ENCODE results near the gene SLC7A8.
"Not testable (repeated sequence)": the region's sequence is repeated elsewhere in the genome, so short reads cannot be mapped to it uniquely, and the experiment has no call there.

Gene SLC7A8

DNA sequence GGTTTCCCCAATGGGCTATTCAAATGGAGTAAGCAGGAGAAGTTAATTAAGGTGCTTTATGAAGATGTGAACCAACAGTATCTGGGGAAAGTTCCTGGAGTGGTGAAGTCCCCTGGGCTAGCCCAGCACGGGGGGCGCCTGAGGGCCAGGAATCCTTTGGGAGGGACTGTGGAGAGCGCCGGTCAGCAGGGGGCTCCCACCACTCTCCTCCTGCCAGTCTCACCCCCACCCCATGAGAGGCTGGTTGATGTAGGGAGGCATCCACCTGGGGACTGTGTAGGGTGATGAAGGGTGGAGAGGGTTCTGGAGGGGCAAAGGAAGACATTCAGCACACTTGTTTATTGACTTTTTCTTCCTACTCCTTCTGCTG lies 68.8 kb downstream of the SLC7A8 start:
- Histone ChIP-seq H3K9me3 (ENCODE audit: control insufficient read depth, low read length) (no peaks in the 10 kb centered on the region), H3K36me3 (ENCODE audit: control insufficient read depth, insufficient read depth, low read length) (no peaks in the 10 kb centered on the region)

DNA sequence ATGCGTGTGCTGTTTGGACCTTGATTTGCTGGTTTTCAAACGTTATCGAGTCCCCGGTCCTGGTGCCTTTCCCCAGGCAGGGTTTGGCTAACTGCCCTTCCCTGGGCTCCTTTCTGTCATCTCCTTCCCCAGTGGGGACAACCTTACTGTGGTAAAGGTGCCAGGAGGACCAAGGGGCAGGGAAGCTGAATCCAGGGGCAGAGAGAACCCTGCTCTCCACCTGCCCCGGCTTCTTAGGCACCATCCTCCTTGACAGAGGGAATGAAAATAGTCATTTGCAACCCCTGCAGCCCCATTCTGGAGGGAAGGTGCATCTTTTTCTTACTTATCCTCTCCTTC lies 69.4 kb downstream of the SLC7A8 start:
- Histone ChIP-seq H3K4me3 (ENCODE audit: low read length) (no peak overlapping the region), H3K4me1 (ENCODE audit: control insufficient read depth, insufficient read depth, low read length) (peaks cover 4% of the 10 kb centered on the region), H3K27me3 (ENCODE audit: control insufficient read depth, insufficient read depth, low read length) (peaks cover 39% of the 10 kb centered on the region), H3K9ac (ENCODE audit: low read length) (no peak overlapping the region), H3K9me3 (ENCODE audit: control insufficient read depth, low read length) (no peaks in the 10 kb centered on the region), H3K36me3 (ENCODE audit: control insufficient read depth, insufficient read depth, low read length) (no peaks in the 10 kb centered on the region)

More for the DNA sequence above, 68.8 kb downstream of the SLC7A8 start:
- H3K27me3 ChIP-seq (ENCODE audit: control insufficient read depth, insufficient read depth, low read length), result peaks cover 36% of the 10 kb centered on the region
- H3K4me3 ChIP-seq (ENCODE audit: low read length), result no peak overlapping the region
- no peak overlapping the region for H3K9ac ChIP-seq (ENCODE audit: low read length)
- peaks cover 4% of the 10 kb centered on the region for H3K4me1 ChIP-seq (ENCODE audit: control insufficient read depth, insufficient read depth, low read length)

DNA sequence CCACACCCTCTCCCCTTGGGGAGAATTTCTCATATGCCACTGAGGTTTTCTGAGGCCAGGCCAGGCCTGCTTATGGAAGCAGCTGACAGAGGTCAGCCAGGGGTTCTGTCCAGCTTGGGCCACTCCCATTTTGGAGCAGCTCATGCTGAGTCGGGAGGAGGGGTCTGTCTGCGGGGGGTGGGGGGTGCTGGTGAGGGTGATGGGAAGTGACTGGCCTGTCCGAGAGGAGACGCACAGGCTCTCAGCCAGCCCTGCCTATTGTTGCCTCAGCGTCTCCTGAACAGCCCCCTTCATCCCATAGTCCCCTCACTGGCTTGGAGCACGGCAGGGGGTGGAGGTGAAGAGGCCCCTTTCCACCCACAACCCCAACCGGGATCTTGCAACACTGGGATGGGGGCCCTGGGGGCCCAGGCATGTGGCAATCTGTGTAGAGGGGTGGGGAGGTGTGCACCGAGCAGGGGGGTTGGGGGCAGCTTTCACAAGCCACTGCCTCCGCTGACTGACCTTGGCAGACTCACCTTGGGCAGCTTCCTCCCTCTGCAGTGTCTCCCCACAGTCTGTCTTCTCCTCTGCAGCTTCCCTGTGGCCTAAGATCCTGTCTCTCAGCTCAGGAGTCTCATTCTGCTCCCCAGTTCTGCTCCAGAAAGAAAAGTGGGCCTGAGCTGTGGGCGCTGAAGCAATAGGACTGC lies 69.9 kb downstream of the SLC7A8 start:
- Histone ChIP-seq H3K4me3 (ENCODE audit: low read length) (no peak overlapping the region), H3K4me1 (ENCODE audit: control insufficient read depth, insufficient read depth, low read length) (peaks cover 4% of the 10 kb centered on the region), H3K9ac (ENCODE audit: low read length) (no peak overlapping the region), H3K9me3 (ENCODE audit: control insufficient read depth, low read length) (no peaks in the 10 kb centered on the region), H3K27me3 (ENCODE audit: control insufficient read depth, insufficient read depth, low read length) (peaks cover 39% of the 10 kb centered on the region), H3K36me3 (ENCODE audit: control insufficient read depth, insufficient read depth, low read length) (no peaks in the 10 kb centered on the region)

DNA sequence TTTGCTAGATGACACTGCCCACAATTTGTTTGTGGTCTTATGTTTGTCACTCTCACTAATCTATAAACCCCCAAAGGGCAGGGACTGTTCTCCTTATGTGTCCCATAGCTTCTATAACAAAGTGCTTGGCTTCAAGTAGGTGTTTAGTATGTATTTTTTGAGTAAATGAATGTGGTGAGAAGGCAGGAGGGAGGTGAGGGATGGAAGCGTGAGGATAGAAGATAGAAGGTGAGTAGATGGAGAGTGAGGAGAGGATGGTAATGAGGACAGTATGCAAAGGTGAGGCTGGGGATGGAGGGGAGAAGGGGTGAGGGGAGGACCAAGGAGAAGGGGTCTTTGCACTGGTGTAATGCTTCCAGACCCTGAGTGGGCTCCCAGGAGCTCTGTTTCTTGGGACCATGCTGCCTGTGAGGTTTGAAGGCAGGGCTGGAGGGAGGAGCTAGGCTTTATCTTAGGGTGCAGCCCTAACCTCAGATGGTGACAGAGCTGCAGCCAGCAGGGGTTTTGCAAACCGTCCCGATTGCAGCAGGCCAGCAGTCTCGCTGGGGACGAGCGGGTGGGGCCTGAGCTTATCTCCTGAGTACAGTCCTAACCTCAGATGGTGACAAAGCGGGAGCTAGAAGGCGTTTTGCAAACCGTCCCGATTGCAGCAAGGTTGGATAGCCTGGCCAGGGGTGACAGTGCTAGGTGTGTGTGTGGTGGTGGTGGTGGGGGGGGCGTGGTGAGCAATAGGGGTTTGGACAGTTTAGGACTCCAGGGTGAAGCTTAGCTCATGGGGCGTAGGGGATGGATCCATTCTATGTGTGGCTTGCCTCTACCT lies 70.9 kb downstream of the SLC7A8 start:
- peaks cover 39% of the 10 kb centered on the region for H3K27me3 ChIP-seq (ENCODE audit: control insufficient read depth, insufficient read depth, low read length)
- no peak overlapping the region for H3K9ac ChIP-seq (ENCODE audit: low read length)
- H3K9me3 ChIP-seq (ENCODE audit: control insufficient read depth, low read length), result no peaks in the 10 kb centered on the region
- peaks cover 4% of the 10 kb centered on the region for H3K4me1 ChIP-seq (ENCODE audit: control insufficient read depth, insufficient read depth, low read length)
- H3K36me3 ChIP-seq (ENCODE audit: control insufficient read depth, insufficient read depth, low read length), result no peaks in the 10 kb centered on the region
- no peak overlapping the region for H3K4me3 ChIP-seq (ENCODE audit: low read length)

DNA sequence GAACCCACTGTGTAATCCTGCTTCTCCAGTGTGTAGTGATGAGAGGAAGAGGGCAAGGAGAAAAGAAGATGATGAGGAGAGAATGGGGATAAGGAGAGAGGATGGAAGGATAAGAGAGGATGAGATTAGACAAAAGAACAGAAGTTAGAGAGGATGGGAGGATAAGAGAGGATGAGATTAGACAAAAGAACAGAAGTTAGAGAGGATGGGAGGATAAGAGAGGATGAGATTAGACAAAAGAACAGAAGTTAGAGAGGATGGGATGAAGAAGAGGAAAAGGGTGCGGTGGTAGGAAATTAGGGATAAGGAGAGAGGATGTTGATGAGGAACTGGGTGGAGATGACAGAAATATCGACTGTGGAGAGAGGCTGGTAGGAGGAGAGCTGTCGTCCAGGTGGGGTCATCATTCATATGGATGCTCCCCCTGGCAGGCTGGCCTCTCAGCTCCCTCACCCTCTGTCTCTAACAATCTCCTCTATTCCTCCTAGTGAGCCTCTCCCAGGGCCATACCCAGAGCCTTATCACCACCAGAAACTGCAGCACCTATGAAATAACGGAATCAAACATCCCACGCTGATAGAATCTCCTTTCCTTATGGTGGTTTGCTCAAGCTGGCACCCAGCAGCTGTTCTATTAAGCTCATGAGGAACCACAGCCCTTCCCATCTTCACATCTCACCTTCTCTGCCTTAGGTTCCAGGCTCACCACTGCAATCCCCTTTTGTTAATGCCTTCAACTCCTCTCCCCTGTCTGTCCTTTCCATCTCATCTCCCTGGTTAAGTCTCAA lies 72.7 kb downstream of the SLC7A8 start:
- no peak overlapping the region for H3K9ac ChIP-seq (ENCODE audit: low read length)
- no peaks in the 10 kb centered on the region for H3K36me3 ChIP-seq (ENCODE audit: control insufficient read depth, insufficient read depth, low read length)
- peaks cover 4% of the 10 kb centered on the region for H3K4me1 ChIP-seq (ENCODE audit: control insufficient read depth, insufficient read depth, low read length)
- peaks cover 35% of the 10 kb centered on the region for H3K27me3 ChIP-seq (ENCODE audit: control insufficient read depth, insufficient read depth, low read length)
- no peak overlapping the region for H3K4me3 ChIP-seq (ENCODE audit: low read length)
- H3K9me3 ChIP-seq (ENCODE audit: control insufficient read depth, low read length), result no peaks in the 10 kb centered on the region

DNA sequence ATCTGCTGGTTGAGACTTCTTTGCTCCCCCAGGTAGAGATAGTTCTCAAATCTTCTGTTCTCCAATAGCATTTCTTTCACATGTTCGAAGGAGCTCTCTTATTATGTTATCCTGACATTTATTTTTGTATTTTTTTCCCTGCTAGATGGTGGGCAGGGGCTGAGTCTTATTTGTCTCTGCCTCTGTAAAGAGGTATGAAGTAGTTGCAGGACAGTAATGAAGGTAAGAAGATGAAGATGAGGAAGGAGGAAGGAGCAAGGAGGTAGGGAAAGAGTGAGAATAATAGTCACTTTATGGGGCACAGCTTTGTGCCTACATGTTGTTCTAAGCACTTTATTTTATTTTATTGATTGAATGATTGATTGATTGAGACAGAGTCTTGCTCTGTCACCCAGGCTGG lies 73.7 kb downstream of the SLC7A8 start:
- Histone ChIP-seq H3K9ac (ENCODE audit: low read length) (no peak overlapping the region), H3K9me3 (ENCODE audit: control insufficient read depth, low read length) (no peaks in the 10 kb centered on the region), H3K36me3 (ENCODE audit: control insufficient read depth, insufficient read depth, low read length) (no peaks in the 10 kb centered on the region), H3K4me1 (ENCODE audit: control insufficient read depth, insufficient read depth, low read length) (peaks cover 4% of the 10 kb centered on the region), H3K27me3 (ENCODE audit: control insufficient read depth, insufficient read depth, low read length) (peaks cover 34% of the 10 kb centered on the region), H3K4me3 (ENCODE audit: low read length) (no peak overlapping the region)

DNA sequence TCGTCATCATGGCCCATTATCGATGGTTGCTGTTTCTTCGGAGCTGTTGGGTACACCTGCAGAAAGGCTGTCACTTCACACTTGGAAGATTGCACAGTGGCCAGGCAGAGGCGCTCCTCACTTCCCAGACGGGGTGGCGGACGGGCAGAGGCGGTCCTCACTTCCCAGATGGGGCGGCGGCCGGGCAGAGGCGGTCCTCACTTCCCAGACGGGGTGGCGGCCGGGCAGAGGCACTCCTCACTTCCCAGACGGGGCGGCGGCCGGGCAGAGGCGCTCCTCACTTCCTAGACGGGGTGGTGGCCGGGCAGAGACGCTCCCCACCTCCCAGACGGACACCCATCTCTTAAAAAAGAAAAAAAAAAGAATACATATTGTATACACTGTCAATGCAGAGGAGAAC lies 75.3 kb downstream of the SLC7A8 start:
- peaks cover 23% of the 10 kb centered on the region for H3K27me3 ChIP-seq (ENCODE audit: control insufficient read depth, insufficient read depth, low read length)
- H3K4me1 ChIP-seq (ENCODE audit: control insufficient read depth, insufficient read depth, low read length); H3K4me3 ChIP-seq (ENCODE audit: low read length); H3K36me3 ChIP-seq (ENCODE audit: control insufficient read depth, insufficient read depth, low read length); H3K9ac ChIP-seq (ENCODE audit: low read length); H3K9me3 ChIP-seq (ENCODE audit: control insufficient read depth, low read length): not testable (repeated sequence)

DNA sequence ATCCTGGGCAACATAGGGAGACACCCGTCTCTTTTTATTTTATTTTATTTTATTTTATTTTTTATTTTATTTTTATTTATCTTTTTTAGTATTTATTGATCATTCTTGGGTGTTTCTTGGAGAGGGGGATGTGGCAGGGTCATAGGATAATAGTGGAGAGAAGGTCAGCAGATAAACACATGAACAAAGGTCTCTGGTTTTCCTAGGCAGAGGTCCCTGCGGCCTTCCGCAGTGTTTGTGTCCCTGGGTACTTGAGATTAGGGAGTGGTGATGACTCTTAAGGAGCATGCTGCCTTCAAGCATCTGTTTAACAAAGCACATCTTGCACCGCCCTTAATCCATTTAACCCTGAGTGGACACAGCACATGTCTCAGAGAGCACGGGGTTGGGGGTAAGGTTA lies 75.8 kb downstream of the SLC7A8 start:
- H3K4me1 ChIP-seq (ENCODE audit: control insufficient read depth, insufficient read depth, low read length); H3K4me3 ChIP-seq (ENCODE audit: low read length); H3K9me3 ChIP-seq (ENCODE audit: control insufficient read depth, low read length); H3K9ac ChIP-seq (ENCODE audit: low read length); H3K36me3 ChIP-seq (ENCODE audit: control insufficient read depth, insufficient read depth, low read length): not testable (repeated sequence)
- H3K27me3 ChIP-seq (ENCODE audit: control insufficient read depth, insufficient read depth, low read length), result peaks cover 18% of the 10 kb centered on the region

DNA sequence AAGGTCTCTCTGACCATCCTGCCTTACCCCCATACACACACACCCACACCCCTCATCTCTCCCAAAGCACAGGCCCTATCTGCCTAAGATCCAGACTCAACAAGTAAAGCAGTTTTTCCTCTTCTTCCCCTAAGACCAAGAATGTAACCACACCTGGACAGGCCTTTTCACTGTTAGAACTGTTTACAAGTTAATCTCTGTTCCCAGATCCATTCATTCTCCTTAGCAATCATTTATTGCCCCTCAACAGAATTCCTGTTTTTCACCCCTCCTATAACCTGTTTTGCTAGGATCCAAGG lies 76.8 kb downstream of the SLC7A8 start:
- no peak overlapping the region for H3K9ac ChIP-seq (ENCODE audit: low read length)

DNA sequence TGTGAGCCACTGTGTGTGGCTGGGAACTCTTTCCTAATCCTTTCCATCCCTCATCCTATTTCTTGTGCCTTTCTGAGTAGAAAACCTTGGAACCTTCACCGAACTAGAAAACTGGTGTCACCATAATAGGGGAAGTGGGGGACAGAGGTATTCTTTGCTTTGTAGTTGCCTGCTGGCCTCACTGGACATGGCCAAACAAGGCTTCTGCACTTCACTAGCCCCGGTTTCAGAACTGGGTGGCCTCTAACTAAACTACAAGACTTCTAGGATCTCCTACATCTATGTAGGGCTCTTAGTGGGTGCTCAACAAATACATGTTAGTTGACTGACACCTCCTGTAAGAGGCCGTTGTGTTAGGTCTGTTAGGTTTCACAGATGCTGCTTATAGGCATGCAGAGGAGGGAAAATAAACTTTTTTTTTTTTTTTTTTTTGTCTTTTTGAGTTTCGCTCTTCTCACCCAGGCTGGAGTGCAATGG lies 78.1 kb downstream of the SLC7A8 start:
- H3K27me3 ChIP-seq (ENCODE audit: control insufficient read depth, insufficient read depth, low read length), result peaks cover 4% of the 10 kb centered on the region
- H3K9me3 ChIP-seq (ENCODE audit: control insufficient read depth, low read length), result no peaks in the 10 kb centered on the region
- H3K9ac ChIP-seq (ENCODE audit: low read length), result no peak overlapping the region
- no peak overlapping the region for H3K4me3 ChIP-seq (ENCODE audit: low read length)
- no peaks in the 10 kb centered on the region for H3K4me1 ChIP-seq (ENCODE audit: control insufficient read depth, insufficient read depth, low read length)
- H3K36me3 ChIP-seq (ENCODE audit: control insufficient read depth, insufficient read depth, low read length), result no peaks in the 10 kb centered on the region

More for the DNA sequence above, 76.8 kb downstream of the SLC7A8 start:
- peaks cover 13% of the 10 kb centered on the region for H3K27me3 ChIP-seq (ENCODE audit: control insufficient read depth, insufficient read depth, low read length)
- no peaks in the 10 kb centered on the region for H3K4me1 ChIP-seq (ENCODE audit: control insufficient read depth, insufficient read depth, low read length)
- H3K9me3 ChIP-seq (ENCODE audit: control insufficient read depth, low read length), result no peaks in the 10 kb centered on the region
- no peak overlapping the region for H3K4me3 ChIP-seq (ENCODE audit: low read length)
- H3K36me3 ChIP-seq (ENCODE audit: control insufficient read depth, insufficient read depth, low read length), result no peaks in the 10 kb centered on the region

DNA sequence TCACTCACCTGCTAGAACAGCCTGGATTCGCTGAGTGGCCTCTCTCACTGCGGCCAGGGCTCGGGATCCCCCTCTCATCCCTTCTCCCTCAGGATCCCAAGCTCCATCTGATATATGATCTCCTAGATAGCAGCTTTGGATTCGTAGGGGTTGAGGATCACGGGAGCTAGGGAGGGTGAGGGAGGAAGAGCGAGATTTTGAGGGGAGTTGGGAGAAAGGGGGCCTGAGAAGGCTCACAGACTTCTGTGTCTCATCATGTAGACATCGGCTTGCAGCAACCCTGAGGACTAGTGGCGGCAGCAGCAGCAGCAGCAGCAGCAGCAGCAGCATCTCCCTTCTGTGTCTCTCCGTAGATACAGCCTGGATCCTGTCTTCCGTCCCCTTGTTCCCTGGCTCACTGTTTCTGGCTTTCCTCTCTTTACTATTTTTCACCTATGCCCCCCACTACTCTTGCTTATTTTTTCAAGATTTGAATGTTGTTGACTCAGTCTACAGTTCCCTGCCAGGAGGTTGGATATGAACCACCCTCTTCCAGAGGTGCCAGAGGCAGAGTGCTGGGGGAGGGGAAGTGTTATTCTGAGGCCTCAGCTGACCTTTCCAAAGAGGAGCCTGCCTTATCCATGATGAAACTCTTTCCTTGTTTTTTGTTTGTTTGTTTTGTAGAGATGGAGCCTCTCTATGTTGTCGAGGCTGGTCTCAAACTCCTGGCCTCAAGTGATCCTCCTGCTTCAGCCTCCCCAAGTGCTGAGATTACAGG lies 78.7 kb downstream of the SLC7A8 start, which contains the start of gene CIROP:
CIROP (minus strand) TSS at position 399 of the 757 bp plus-strand sequence; CDS start at position 330, 69 bp downstream.
- Histone ChIP-seq H3K4me1 (ENCODE audit: control insufficient read depth, insufficient read depth, low read length) (peaks cover 2% of the 10 kb centered on the region), H3K27me3 (ENCODE audit: control insufficient read depth, insufficient read depth, low read length) (peaks cover 4% of the 10 kb centered on the region), H3K4me3 (ENCODE audit: low read length) (no peak within 1 kb of the TSS), H3K9me3 (ENCODE audit: control insufficient read depth, low read length) (no peaks in the 10 kb centered on the region), H3K36me3 (ENCODE audit: control insufficient read depth, insufficient read depth, low read length) (no peaks in the 10 kb centered on the region), H3K9ac (ENCODE audit: low read length) (no peak within 1 kb of the TSS)

All from mucosa of stomach (tissue), 1 donor.